Measurements from ENCODE around the gene RMDN2. TPM values are rescaled to one million over a fixed set of nuclear protein-coding genes. Genes with fewer than 3 reads are reported as not detected.

Gene RMDN2
- total RNA-seq, 1 experiment from 2014 or later, result 3.0 TPM

DNA sequence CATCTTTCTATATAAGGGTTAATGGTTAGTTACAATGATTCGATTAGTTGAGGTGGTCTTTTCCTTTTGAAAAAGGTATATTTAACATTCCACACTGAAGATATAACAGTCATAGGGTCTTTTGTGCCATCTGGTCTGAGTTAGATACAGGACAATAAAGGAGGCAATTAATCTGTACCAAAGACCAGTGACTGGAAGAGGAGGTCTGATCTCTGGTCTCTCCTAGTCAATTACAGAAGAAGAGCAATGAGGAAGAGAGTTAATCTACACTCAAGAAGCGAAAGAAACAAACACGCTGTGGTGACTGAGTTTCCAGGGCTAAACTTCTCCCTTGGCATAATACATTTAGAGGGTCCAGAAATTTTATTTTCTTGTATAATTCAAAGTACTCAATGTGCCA lies 20.7 kb upstream of the RMDN2 start (continued):
- TF ChIP-seq, protein P1, sequence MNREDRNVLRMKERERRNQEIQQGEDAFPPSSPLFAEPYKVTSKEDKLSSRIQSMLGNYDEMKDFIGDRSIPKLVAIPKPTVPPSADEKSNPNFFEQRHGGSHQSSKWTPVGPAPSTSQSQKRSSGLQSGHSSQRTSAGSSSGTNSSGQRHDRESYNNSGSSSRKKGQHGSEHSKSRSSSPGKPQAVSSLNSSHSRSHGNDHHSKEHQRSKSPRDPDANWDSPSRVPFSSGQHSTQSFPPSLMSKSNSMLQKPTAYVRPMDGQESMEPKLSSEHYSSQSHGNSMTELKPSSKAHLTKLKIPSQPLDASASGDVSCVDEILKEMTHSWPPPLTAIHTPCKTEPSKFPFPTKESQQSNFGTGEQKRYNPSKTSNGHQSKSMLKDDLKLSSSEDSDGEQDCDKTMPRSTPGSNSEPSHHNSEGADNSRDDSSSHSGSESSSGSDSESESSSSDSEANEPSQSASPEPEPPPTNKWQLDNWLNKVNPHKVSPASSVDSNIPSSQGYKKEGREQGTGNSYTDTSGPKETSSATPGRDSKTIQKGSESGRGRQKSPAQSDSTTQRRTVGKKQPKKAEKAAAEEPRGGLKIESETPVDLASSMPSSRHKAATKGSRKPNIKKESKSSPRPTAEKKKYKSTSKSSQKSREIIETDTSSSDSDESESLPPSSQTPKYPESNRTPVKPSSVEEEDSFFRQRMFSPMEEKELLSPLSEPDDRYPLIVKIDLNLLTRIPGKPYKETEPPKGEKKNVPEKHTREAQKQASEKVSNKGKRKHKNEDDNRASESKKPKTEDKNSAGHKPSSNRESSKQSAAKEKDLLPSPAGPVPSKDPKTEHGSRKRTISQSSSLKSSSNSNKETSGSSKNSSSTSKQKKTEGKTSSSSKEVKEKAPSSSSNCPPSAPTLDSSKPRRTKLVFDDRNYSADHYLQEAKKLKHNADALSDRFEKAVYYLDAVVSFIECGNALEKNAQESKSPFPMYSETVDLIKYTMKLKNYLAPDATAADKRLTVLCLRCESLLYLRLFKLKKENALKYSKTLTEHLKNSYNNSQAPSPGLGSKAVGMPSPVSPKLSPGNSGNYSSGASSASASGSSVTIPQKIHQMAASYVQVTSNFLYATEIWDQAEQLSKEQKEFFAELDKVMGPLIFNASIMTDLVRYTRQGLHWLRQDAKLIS (CRISPR knock-in tag; IDR thresholded peaks at IDR 0.05; ENCODE audit: borderline replicate concordance), result no peak

DNA sequence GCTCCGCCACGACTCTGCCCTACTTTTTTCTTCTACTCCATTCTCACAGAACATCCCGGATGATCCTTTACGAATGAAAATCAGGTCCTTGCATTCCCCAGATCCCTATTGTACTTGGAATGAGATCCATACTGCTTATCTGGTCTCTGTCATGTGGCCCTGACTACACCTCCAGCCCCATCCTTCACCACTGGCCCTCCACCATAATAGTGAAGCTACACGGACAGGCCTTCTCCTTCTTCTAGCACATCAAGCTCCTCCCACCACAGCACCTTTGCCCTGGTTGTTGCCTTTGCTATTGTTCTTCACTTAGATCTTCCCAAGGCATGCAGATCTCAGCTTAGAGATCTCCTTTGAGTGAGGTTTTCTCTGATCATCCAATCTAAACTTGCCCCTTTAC lies 20.1 kb upstream of the RMDN2 start:
- TF ChIP-seq ZNF219 (CRISPR knock-in tag; IDR thresholded peaks at IDR 0.05; ENCODE audit: borderline replicate concordance) (no peak), ZNF263 (CRISPR knock-in tag; IDR thresholded peaks at IDR 0.05; ENCODE audit: low read depth) (no peak), SMAD4 (CRISPR knock-in tag; IDR thresholded peaks at IDR 0.05) (no peak), ATF1 (CRISPR knock-in tag; IDR thresholded peaks at IDR 0.05) (no peak), TEAD1 (CRISPR knock-in tag; IDR thresholded peaks at IDR 0.05) (no peak), SMAD3 (CRISPR knock-in tag; IDR thresholded peaks at IDR 0.05; ENCODE audit: borderline replicate concordance) (no peak), FOXJ3 (CRISPR knock-in tag; IDR thresholded peaks at IDR 0.05; ENCODE audit: borderline replicate concordance) (no peak), KAT7 (CRISPR knock-in tag; IDR thresholded peaks at IDR 0.05; ENCODE audit: borderline replicate concordance) (no peak), CBFB (CRISPR knock-in tag; IDR thresholded peaks at IDR 0.05; ENCODE audit: low read depth) (no peak), MYBL2 (CRISPR knock-in tag; IDR thresholded peaks at IDR 0.05) (no peak), IRF2 (CRISPR knock-in tag; IDR thresholded peaks at IDR 0.05; ENCODE audit: borderline replicate concordance, low read depth) (no peak), PRRX2 (CRISPR knock-in tag; IDR thresholded peaks at IDR 0.05) (no peak)
- TF ChIP-seq, protein P1 (CRISPR knock-in tag; IDR thresholded peaks at IDR 0.05; ENCODE audit: borderline replicate concordance), result no peak
- TF ChIP-seq, protein P2, sequence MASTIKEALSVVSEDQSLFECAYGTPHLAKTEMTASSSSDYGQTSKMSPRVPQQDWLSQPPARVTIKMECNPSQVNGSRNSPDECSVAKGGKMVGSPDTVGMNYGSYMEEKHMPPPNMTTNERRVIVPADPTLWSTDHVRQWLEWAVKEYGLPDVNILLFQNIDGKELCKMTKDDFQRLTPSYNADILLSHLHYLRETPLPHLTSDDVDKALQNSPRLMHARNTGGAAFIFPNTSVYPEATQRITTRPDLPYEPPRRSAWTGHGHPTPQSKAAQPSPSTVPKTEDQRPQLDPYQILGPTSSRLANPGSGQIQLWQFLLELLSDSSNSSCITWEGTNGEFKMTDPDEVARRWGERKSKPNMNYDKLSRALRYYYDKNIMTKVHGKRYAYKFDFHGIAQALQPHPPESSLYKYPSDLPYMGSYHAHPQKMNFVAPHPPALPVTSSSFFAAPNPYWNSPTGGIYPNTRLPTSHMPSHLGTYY (CRISPR knock-in tag; IDR thresholded peaks at IDR 0.05), result no peak
- TF ChIP-seq, protein P3, sequence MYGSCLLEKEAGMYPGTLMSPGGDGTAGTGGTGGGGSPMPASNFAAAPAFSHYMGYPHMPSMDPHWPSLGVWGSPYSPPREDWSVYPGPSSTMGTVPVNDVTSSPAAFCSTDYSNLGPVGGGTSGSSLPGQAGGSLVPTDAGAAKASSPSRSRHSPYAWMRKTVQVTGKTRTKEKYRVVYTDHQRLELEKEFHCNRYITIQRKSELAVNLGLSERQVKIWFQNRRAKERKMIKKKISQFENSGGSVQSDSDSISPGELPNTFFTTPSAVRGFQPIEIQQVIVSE (CRISPR knock-in tag; IDR thresholded peaks at IDR 0.05; ENCODE audit: borderline replicate concordance), result no peak
- TF ChIP-seq, protein P4, sequence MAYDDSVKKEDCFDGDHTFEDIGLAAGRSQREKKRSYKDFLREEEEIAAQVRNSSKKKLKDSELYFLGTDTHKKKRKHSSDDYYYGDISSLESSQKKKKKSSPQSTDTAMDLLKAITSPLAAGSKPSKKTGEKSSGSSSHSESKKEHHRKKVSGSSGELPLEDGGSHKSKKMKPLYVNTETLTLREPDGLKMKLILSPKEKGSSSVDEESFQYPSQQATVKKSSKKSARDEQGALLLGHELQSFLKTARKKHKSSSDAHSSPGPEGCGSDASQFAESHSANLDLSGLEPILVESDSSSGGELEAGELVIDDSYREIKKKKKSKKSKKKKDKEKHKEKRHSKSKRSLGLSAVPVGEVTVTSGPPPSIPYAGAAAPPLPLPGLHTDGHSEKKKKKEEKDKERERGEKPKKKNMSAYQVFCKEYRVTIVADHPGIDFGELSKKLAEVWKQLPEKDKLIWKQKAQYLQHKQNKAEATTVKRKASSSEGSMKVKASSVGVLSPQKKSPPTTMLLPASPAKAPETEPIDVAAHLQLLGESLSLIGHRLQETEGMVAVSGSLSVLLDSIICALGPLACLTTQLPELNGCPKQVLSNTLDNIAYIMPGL (CRISPR knock-in tag; IDR thresholded peaks at IDR 0.05), result no peak
- TF ChIP-seq, protein P5, sequence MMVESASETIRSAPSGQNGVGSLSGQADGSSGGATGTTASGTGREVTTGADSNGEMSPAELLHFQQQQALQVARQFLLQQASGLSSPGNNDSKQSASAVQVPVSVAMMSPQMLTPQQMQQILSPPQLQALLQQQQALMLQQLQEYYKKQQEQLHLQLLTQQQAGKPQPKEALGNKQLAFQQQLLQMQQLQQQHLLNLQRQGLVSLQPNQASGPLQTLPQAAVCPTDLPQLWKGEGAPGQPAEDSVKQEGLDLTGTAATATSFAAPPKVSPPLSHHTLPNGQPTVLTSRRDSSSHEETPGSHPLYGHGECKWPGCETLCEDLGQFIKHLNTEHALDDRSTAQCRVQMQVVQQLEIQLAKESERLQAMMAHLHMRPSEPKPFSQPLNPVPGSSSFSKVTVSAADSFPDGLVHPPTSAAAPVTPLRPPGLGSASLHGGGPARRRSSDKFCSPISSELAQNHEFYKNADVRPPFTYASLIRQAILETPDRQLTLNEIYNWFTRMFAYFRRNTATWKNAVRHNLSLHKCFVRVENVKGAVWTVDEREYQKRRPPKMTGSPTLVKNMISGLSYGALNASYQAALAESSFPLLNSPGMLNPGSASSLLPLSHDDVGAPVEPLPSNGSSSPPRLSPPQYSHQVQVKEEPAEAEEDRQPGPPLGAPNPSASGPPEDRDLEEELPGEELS (CRISPR knock-in tag; IDR thresholded peaks at IDR 0.05), result no peak
- H3K9me3 Mint-ChIP-seq, result peaks cover 10% of the 10 kb centered on the region
- H3K27ac Mint-ChIP-seq, result no peak overlapping the region
- H3K4me1 Mint-ChIP-seq, result peaks cover 5% of the 10 kb centered on the region
- H3K36me3 Mint-ChIP-seq, result peaks cover 4% of the 10 kb centered on the region; the same call in 1 of the 2 replicates
- H3K27me3 Mint-ChIP-seq (ENCODE audit: low read depth), result no peaks in the 10 kb centered on the region
- ChIA-PET CTCF (no interaction called here), POLR2A (no interaction called here)
- no peak for DNase-seq (ENCODE audit: low spot score)
- ATAC-seq, result no peak
- H3K4me3 Mint-ChIP-seq, result no peak overlapping the region
